GM10266 (cell line): Measurements from ENCODE around the gene PPTC7.

Experiments
- DNase-seq: peaks from one replicate; pipeline ENCODE4 v3.0.0; 2012; ENCODE audit errors: extremely low spot score
- TF ChIP-seq, protein P1 (sequence below): IDR thresholded peaks from 2 replicates; pipeline ENCODE4 v1.5.1; 2012; ENCODE audit warnings: mild to moderate bottlenecking, low read depth; ENCODE audit not compliant: control insufficient read depth, insufficient read depth; ENCODE audit errors: missing control alignments

Gene PPTC7

GRCh38 chr12:110582276-110583136, 612 bp downstream of the PPTC7 start:
- DNase-seq: peak; percentile 43
- TF ChIP-seq, protein P1, sequence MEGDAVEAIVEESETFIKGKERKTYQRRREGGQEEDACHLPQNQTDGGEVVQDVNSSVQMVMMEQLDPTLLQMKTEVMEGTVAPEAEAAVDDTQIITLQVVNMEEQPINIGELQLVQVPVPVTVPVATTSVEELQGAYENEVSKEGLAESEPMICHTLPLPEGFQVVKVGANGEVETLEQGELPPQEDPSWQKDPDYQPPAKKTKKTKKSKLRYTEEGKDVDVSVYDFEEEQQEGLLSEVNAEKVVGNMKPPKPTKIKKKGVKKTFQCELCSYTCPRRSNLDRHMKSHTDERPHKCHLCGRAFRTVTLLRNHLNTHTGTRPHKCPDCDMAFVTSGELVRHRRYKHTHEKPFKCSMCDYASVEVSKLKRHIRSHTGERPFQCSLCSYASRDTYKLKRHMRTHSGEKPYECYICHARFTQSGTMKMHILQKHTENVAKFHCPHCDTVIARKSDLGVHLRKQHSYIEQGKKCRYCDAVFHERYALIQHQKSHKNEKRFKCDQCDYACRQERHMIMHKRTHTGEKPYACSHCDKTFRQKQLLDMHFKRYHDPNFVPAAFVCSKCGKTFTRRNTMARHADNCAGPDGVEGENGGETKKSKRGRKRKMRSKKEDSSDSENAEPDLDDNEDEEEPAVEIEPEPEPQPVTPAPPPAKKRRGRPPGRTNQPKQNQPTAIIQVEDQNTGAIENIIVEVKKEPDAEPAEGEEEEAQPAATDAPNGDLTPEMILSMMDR: no peak

- DNase-seq: no peak
- TF ChIP-seq, protein P1: no peak
Measured at GRCh38 chr12:110581931-110582275, 1.2 kb downstream of the PPTC7 start.

GRCh38 chr12:110579535-110580253, 3.4 kb downstream of the PPTC7 start:
- TF ChIP-seq, protein P1: no peak
- DNase-seq: no peak

DNA sequence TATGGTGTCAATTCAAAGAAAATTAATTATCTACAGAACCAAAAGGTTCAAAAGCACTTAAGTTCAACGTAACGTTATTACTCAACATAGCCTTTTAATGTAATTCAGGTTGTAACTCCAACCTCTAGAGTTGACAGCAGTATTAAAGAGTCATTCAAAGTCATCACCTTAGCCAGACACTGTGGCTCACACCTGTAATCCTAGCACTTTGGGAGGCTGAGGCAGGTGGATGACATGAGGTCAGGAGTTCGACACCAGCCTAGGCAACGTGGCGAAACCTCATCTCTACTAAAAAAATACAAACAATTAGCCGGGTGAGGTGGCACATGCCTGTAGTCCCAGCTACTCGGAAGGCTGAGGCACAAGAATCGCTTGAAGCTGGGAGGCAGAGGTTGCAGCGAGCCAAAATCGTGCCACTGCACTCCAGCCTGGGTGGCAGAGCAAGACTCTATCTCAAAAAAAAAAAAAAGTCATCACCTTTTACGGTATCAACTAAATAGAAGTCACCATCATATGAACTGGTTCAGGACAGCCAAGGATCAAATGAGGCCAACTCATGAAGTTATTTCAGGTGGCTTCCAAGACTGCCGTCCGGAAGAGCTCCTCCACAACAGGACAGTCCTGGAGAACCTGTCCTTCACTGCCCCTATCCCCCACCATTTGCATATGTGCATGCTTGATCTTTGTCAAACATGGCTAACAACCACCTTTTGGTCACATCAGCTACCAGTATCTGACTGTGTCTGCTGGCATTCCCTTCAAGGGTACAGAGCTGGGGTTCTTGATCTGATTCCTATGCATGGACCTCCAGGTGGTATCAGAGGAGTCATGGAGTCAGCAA, 4.2 kb downstream of the PPTC7 start:
- no peak for DNase-seq
- TF ChIP-seq, protein P1: no peak

GRCh38 chr12:110577864-110578693, 5.0 kb downstream of the PPTC7 start:
- TF ChIP-seq, protein P1: no peak
- DNase-seq: peak; percentile 68

DNA sequence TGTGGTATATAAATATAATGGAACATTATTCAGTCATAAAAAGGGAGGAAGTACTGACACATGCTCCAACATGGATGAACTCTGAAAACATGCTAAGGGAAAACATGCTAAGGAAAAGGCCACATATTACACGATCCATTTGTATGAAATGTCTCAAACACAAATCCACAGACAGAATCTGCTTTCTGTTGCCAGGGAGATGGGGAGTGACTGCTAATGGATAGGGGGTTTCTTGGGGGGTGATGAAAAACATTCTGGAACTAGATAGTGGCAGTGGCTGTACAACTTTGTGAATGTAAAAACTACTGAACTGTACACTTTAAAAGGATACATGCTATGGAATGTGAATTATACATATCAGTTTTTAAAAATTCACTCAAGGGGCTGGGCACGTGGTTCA, 6.6 kb downstream of the PPTC7 start:
- TF ChIP-seq, protein P1: no peak
- no peak for DNase-seq
